Right ventricle myocardium superior (tissue), 1 donor: ENCODE results near the gene RCAN3. TPM values are rescaled to one million over a fixed set of nuclear protein-coding genes. Genes with fewer than 3 reads are reported as not detected.
"Not testable (repeated sequence)": the region's sequence is repeated elsewhere in the genome, so short reads cannot be mapped to it uniquely, and the experiment has no call there.

ENCODE experiments used
- ATAC-seq: fragments of 200-7000 bp; cut with Tn5 transposase; one replicate; pipeline ENCODE4 v1.9.1; 2020; ENCODE audit warnings: mild to moderate bottlenecking; ENCODE audit not compliant: poor library complexity
- DNase-seq: peaks from one replicate; pipeline ENCODE4 v3.0.0-alpha.2; 2020
- intact Hi-C: fragments of 100-400 bp; cut with DNase I; formaldehyde crosslinking; loops from one replicate; pipeline ENCODE4 v1.11.2; 2022
- total RNA-seq: library from RNA; stranded (reverse); fragmentation: NEBNext Ultra II Directional; extraction: Animal tissue kit (Norgen Biotek cat#: 25700); gene quantifications from one replicate; pipeline ENCODE4 v1.2.1, GENCODE V29; 2021
- donor health status: DM: no; HTN: yes; CAD: no; lungs with severe emphysema.

Gene RCAN3
- total RNA-seq, 1 donor from 2014 or later = 6.5 TPM

- ATAC-seq (no peak), DNase-seq (no peak)
- intact Hi-C loops = loop anchor here (2.0 kb wide), 1 partner anchor 95 kb away; no protein-coding TSS in a partner anchor
These were observed 37.6 kb downstream of the RCAN3 start for GRCh38 chr1:24540051-24540905.

DNA sequence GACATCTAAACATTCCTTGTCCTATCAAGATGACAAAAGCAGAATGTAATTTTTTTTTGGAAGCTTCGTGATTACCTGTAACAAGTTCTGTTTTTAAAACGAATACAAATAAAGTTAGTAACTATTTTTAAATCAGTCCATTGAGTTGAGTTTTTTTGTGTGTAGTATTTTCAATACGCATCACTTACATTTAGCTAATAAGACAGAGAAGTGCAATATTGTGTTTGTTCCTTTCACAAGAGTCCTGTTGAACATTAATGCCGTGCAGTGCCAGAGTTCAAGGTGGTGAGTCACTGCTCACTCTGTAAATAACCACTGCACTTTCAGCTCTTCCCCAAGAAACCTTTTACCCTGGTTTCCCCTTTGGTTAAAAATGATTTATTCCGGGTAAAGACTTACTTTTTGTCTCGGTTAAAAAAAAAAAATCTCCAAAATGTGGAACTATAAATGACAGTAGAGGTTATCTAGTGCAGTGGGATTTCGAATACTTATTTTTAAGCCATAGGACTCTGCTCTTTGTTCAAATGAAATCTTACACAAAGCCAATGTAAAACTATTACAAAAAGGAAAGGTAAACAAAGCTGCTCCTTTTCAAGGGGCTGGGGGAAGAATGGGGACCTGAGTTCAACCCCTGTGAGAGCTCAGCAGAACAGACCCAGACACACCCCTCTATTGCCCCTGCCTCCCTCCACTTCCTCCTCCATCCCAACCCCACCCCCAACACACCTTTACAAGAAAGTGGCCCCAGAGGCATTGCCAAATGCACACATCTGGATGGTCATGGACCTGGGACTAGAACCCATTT, 38.5 kb downstream of the RCAN3 start:
- intact Hi-C loops = loop anchor here (2.0 kb wide), 1 partner anchor 94 kb away; no protein-coding TSS in a partner anchor

GRCh38 chr1:24541711-24542346, 39.2 kb downstream of the RCAN3 start:
- ATAC-seq (peak; percentile 38), DNase-seq (no peak)
- intact Hi-C loops = loop anchor here (2.0 kb wide), 1 partner anchor 93 kb away; no protein-coding TSS in a partner anchor

More for the DNA sequence above, 38.5 kb downstream of the RCAN3 start:
- ATAC-seq (no peak), DNase-seq (no peak)

GRCh38 chr1:24544239-24544638, 41.6 kb downstream of the RCAN3 start:
- ATAC-seq (no peak), DNase-seq (no peak)
- intact Hi-C loops = no loop called here

DNA sequence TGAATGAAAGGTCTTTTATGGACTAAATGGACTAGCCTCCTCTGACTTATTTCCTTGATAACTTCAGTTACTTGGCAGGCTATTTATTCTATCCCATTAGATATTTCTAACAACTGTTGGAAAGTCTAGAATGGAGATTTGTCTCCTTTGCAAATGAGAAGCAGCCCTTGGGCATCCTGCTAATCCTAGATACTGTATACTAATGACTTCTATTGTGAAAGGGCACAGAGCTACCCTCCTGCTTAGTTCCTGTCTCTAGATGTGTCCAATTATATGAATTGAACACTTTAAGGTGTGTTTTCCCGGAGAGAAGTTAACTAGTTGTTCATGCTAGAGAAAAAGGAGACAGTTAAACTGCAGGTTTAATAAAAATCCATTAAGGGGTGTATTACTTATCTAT, 43.0 kb downstream of the RCAN3 start:
- DNase-seq (no peak), ATAC-seq (no peak)
- intact Hi-C loops = no loop called here

DNA sequence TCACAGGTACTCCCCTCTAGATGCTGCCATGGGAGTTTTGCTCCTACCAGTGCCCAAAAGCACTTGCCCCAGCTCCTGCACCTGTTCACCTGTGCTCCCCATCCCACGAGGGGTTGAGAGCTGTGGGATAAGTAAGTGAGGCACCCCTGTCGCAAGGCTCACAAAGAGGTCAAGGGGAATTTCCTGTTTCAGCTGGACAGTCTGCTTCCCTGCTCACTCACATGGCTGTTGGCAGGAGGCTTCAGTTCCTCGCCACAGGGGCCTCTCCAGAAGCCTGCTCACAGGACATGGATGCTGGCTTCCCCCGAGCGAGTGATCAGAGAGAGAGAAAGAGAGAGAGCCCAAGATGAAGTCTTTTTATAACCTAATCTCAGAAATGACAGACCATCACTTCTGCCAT, 44.6 kb downstream of the RCAN3 start:
- ATAC-seq (no peak), DNase-seq (no peak)

GRCh38 chr1:24548070-24548469, 45.4 kb downstream of the RCAN3 start:
- DNase-seq (no peak), ATAC-seq (no peak)
- intact Hi-C loops = no loop called here

More for the DNA sequence above, 44.6 kb downstream of the RCAN3 start:
- intact Hi-C loops = no loop called here

DNA sequence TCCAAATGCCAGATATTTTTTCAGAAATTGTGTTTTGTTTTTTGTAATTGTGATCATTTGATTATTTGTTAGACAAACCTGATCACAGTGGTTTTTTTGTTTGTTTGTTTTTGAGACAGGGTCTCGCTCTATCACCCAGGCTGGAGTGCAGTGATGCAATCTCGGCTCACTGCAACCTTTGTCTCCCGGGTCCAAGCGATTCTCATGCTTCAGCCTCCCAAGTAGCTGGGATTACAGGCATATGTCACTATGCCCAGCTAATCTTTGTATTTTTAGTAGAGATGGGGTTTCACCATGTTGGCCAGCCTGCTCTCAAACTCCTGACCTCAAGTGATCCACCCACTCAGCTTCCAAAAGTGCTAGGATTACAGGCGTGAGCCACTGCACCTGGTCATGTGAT, 46.6 kb downstream of the RCAN3 start:
- intact Hi-C loops, DNase-seq, ATAC-seq: not testable (repeated sequence)

DNA sequence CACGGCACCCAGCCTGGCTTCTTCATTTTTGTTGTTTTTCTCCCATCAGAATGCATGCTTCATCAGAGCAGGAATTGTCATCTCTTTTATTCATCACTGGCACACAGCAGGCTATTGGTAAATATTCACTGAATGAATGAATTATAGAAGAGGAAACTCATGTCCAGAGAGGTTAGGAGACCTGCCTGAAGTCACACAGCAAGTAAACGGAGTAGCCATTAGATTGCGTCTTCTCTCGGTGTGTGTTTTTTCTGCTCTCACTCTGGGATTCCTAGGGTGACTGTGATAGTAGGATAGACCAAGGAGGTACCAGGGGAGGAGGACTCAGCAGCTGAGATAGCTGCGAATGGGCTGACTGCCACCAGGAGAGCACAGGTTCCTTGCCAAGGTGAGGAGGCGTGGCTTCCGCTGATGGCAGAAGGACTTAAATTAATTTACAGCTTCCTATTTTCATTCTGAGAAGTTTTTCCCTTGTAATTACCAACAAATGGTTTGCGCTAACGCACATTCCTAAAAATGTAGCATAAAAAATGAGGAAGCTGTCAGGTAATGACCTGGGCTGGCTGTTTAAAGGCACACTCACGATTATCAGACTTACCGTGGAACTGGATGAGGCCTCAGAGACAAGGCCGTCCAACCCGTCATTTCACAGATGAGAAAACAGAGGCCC, 48.8 kb downstream of the RCAN3 start:
- intact Hi-C loops = no loop called here
- no peak for ATAC-seq
- DNase-seq = no peak

DNA sequence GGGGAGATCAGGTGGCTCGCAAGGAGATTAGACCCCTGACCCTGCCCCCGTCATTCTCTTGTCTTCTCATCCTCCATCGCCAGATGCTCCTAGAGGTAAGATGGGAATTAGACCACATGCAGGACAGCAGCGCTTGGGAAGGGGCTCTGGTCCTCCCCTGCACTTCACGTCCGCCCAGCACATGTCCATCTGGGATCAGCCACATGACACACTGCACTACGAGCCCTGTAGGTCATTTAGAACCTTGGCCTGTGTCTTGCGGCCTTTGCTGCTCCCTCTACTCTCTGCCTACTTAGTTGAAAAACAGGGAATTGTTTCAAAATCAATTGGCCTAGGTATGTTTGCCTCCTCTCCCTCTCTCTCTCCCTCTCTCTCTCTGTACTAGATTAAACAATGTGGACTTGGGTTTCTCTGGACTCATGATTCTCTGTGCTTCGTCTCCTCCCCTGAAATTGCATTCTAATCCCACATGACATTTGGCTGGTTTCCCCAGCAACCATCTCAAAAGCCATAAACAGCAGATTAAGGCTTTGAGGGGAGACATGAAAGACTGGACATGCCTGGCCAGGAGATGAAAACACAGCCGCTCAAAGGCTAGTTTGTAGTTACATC, 49.4 kb downstream of the RCAN3 start:
- no peak for ATAC-seq
- DNase-seq = no peak
- intact Hi-C loops = no loop called here

DNA sequence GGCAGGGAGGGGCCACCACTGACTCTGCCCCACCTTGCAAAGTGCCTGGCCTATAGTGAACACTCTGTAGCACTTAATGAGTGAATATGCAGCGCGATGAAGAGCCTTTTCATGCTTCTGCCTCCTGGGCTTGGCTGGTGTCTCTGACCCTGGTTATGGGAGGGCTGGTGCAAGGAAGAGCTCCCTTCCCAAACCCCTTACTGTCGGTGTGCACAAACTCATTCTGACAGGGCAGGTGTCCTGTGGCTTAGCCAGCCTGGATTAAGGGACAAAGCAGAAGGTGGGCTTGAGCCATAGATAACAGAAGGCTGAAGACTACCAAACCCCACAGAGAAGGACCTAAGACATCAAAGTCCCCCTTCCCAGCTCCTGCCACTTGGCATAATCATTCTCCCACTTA, 51.3 kb downstream of the RCAN3 start:
- DNase-seq (no peak), ATAC-seq (no peak)
- intact Hi-C loops = no loop called here

DNA sequence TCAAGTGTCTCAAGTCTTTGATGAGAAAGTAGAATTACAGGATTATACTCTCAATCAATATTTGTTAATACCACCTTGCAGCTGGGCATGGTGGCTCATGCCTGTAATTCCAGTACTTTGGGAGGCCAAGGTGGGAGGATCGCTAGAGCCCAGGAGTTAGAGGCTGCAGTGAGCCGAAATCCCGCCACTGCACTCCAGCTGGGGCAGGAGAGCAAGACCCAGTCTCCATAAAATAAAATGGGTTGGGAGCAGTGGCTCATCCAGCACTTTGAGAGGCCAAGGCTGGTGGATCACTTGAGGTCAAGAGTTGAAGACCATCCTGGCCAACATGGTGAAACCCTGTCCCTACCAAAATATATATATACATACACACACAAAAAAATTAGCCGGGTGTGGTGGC, 52.1 kb downstream of the RCAN3 start:
- intact Hi-C loops = no loop called here
- DNase-seq (no peak), ATAC-seq (no peak)

DNA sequence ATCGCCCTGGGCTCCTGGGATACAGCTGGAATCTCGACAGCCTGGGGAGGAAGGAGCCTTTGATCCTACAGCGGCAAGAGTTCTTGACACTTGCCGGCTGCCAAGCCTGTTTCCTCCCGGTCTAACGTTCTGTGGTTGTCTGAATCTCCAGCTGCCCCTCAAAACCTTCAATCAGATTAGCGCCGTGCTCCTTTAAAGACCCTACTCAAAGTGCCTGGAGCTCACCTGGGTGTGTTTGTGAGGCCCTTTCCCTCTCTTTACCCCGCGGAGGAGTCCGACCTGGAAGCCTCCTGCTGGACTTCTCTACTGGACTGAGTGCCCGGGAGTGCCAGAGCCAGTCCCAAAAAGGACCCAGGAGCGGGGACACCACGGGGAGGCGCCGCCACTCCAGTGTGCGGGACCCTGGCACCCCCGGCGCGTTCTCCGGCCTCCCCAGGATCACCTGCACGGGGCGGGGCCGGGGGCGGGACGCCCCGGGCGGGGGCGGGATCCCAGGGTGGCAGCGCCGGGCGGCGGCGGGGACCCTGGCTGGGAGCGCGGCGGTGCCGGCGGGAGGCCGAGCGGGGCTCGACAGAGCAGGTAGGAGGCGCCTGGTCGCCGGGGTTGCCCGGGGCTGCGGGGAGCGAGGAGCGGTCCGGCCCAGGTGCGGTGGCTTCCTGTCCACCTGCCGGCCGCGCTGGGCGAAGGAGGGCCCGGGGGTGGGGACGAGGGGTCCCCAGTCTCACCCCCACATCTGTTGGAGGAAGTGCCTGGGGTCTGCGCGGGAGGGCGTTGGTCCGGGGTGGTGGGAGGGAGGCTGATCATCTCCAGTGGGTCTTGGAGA, 53.2 kb downstream of the RCAN3 start, which contains the start of gene NCMAP:
TSS of gene NCMAP (plus strand) at position 497 of the 823 bp plus-strand sequence. CDS start 39,344 bp downstream, outside the sequence.
- no peak for DNase-seq
- peak; percentile 68 for ATAC-seq
- intact Hi-C loops = no loop called here

DNA sequence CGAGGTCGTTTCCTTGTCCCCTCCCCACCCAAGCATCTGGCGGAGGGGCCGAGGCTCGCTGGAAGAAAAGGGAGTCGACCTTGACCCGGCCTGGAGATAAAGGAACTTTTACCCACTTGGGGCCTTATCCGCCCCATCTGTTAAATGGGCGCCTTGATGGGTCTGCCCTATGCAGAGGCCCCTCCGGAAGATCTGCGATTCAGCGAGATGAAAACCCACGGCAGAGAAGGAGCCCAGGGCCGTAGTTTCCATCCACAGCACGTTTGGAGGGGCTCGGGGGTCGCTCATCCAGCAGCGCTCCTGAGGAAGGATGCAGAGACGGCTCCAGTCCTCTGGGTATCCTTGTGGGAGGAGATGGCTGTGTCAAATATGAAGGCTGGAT, 53.8 kb downstream of the RCAN3 start:
- intact Hi-C loops = no loop called here
- ATAC-seq (no peak), DNase-seq (no peak)

GRCh38 chr1:24557220-24557619, 54.6 kb downstream of the RCAN3 start:
- intact Hi-C loops = no loop called here
- ATAC-seq (no peak), DNase-seq (no peak)

DNA sequence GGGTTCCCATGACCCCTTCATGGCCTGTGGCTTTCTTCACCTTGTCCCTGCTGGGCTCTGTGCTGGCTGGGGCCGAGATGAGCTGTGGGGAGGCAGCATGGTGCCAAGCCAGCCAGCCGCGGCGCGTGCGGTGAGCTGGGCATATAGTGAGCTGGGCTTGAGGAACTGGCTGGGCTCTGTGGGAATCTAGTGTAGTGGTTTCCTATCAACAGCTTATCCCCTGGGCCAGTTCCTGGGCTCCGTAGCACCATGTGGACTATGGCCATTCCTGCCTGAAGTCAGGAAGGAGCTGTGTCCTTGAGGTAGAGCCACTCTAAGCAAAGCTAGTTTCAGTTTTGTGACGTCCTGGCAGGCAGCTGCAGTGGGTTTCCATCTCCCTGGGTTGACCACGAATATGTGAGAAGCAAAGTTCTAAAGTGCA, 55.1 kb downstream of the RCAN3 start:
- no peak for DNase-seq
- ATAC-seq = no peak
- intact Hi-C loops = no loop called here

DNA sequence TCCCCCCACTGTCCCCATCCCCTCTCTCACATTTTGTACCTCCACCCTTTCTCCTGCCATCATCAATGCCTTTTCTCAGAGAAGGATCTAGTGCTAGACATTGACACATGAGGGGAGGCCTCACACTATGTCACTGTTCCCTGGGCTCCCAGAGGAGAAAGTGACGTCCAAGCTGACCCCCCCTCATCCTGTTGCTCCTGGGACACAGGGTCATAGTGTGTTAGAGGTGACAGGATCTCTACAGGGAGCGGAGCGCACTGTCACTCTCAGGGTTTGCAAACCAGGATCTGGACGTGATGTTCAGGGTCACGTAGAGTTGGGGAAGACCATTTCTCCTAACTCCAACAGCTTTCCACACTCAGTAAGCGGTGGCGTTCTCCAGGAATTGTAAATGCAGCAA, 55.8 kb downstream of the RCAN3 start:
- intact Hi-C loops = no loop called here
- ATAC-seq (no peak), DNase-seq (no peak)
